Measurements from ENCODE around the gene CST4. TPM values are rescaled to one million over a fixed set of nuclear protein-coding genes. Genes with fewer than 3 reads are reported as not detected.
"Not testable (repeated sequence)": the region's sequence is repeated elsewhere in the genome, so short reads cannot be mapped to it uniquely, and the experiment has no call there.

Gene CST4
- total RNA-seq, 2 donors from 2014 or later = not detected

DNA sequence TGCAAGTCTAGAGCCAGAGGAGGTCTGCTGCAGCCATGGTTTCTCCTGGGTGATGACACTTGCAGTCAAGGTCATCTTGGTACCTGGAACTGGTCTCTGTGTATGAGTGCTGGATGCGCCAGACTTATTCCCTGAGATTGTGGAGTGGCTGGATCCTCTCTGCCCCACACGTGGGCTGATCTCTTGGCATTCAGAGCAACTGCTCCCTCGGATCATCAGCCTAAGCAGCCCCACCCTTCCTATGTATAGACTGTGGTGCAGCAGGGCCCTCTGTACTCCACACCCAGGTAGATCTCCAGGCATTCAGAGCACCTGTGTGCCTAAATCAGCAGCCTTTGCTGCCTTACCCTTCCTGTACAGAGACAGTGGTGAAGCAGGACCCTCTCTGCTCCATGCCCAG is 12.1 kb upstream of the CST4 start:
- no peaks in the 10 kb centered on the region for H3K4me1 Mint-ChIP-seq (ENCODE audit: low read depth in 2 of 2)
- H3K4me3 Mint-ChIP-seq = no peak overlapping the region
- H3K27ac Mint-ChIP-seq = no peak overlapping the region
- no peaks in the 10 kb centered on the region for H3K9me3 Mint-ChIP-seq
- H3K36me3 Mint-ChIP-seq = no peaks in the 10 kb centered on the region
- DNase-seq (ENCODE audit: low spot score) = no peak
- peaks cover 6 to 17% of the 10 kb centered on the region in 2 donors for H3K27me3 Mint-ChIP-seq
- no peak for ATAC-seq

DNA sequence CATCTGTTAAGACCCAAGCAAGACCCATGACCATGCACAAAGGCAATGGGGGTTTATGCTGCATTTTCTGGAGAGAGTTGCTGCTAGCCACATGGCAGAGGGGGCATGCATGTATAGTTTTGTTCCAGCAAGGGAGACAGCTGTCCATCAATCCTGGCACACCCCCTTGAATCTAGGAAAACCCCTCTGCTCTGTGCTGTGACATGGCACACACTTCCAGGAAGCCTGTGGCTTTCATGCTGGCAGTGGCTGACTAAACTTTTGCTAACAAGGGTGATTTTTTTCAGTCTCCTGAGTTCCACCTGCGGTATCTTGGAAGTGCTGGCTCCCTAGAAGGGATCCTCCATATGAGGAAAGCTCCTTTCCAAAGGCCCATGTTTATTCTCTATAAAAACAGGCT is 9.1 kb upstream of the CST4 start:
- DNase-seq (ENCODE audit: low spot score) = no peak
- Mint-ChIP-seq H3K36me3 (no peaks in the 10 kb centered on the region), H3K4me1 (ENCODE audit: low read depth in 2 of 2) (no peaks in the 10 kb centered on the region), H3K4me3 (no peak overlapping the region), H3K27me3 (peaks cover 10 to 29% of the 10 kb centered on the region in 2 donors), H3K9me3 (no peaks in the 10 kb centered on the region), H3K27ac (no peak overlapping the region)
- ATAC-seq = no peak

DNA sequence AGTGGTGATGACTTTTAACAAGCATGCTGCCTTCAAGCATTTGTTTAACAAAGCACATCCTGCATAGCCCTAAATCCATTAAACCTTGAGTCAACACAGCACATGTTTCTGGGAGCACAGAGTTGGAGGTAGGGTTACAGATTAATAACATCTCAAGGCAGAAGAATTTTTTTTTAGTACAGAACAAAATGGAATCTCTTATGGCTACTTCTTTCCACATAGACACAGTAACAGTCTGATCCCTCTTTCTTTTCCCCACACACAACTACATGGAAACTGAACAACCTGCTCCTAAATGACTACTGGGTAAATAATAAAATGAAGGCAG is 6.2 kb upstream of the CST4 start:
- H3K27ac Mint-ChIP-seq; H3K36me3 Mint-ChIP-seq; H3K4me1 Mint-ChIP-seq (ENCODE audit: low read depth in 2 of 2); ATAC-seq; H3K4me3 Mint-ChIP-seq; DNase-seq (ENCODE audit: low spot score); H3K9me3 Mint-ChIP-seq: not testable (repeated sequence)
- H3K27me3 Mint-ChIP-seq = peaks cover 17 to 35% of the 10 kb centered on the region in 2 donors

DNA sequence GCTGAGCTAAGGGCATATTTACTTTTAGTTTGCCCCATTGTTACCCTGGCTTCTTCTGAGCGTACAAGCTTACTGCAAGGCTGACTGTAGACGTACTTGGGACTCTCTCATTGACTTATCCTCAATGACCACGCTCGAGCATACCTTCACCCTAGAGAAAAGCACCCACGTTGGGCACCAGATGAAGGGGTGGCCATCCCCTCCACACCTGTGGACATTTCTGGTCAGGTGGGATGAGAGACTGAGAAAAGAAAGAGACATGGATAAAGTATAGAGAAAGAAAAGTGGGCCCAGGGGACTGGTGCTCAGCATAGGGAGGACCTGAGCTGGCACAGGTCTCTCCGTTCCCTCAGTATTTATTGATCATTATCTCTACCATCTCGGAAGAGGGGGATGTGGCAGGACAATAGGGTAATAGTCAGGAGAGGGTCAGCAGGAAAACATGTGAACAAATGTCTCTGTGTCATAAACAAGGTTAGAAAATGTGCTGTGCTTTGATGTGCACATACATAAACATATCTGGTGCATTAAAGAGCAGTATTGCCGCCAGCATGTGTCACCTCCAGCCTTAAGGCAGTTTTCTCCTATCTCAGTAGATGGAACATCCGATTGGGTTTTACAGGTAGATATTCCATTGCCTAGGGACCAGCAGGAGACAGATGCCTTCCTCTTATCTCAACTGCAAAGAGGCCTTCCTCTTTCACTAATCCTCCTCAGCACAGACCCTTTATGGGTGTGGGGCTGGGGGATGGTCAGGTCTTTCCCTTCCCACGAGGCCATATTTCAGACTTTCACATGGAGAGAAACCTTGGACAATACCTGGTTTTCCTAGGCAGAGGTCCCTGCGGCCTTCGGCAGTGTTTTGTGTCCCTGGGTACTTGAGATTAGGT is 5.6 kb upstream of the CST4 start:
- not testable (repeated sequence) for DNase-seq (ENCODE audit: low spot score); H3K4me1 Mint-ChIP-seq (ENCODE audit: low read depth in 2 of 2); H3K27ac Mint-ChIP-seq; H3K9me3 Mint-ChIP-seq; ATAC-seq; H3K36me3 Mint-ChIP-seq; H3K4me3 Mint-ChIP-seq
- peaks cover 17 to 35% of the 10 kb centered on the region in 2 donors for H3K27me3 Mint-ChIP-seq

DNA sequence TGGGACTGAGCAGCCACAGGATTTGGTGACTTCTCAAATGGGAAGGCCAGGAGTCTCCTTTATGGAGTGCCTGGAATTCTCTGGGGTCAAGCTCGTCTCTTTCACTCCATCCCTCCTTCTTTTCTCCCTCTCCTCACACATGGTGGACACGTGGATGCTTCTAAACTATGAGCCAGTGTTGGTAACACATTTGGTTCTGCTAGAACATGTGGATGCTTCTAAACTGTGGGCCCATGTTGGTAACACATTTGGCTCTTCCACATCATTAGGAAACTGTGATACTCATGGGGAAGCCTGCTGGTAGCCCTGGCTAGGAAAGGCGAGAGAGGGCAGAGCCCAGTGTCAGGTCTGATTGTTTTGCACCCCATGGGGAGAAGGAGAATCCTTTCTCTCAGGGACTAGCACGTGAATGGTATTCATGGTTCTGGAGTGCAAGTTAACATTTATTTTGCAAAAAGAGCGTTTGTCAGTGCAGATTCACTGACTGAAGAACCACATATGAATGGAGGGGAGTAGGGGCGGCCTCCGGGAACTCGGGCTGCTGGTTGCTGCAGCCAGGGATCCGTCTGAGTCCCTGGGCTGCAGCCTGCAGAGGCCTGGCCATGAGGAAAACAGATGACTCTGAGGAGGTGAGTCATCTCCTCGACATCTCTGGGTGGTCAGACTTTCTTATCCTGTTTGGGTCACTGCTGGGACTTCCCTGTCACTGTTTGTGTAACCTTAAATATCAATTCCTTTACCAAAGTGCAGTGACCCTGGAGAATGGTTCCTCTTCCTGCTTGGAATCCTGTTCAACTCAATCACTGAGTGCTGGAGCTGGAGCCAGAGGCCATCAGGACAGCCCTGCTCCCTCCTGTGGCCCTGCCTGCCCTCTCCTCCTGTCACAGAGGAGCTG is 4.1 kb upstream of the CST4 start:
- DNase-seq (ENCODE audit: low spot score); H3K27ac Mint-ChIP-seq; H3K4me1 Mint-ChIP-seq (ENCODE audit: low read depth in 2 of 2); H3K9me3 Mint-ChIP-seq; H3K36me3 Mint-ChIP-seq; H3K4me3 Mint-ChIP-seq; ATAC-seq: not testable (repeated sequence)
- peaks cover 14 to 28% of the 10 kb centered on the region in 2 donors for H3K27me3 Mint-ChIP-seq

DNA sequence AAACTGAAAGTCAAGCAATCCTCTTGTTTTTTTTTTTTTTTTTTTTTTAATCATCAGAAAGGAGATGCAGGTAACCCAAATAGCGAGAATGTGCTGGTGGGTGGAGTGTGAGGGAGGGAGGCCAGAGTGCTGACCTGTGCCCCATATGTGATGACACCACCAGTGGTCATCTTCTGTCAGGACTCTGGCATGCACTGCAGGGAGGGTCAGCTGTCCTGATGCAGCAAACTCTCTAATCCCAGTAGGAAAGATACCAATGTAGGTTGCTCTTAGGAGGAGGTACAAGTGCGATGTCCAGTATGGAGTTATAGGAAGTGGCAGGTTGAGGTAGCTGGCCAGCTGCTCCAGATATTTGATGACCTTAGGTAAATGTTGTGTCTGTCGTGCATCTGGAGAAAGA is 2.8 kb upstream of the CST4 start:
- no peaks in the 10 kb centered on the region for H3K9me3 Mint-ChIP-seq
- no peaks in the 10 kb centered on the region for H3K36me3 Mint-ChIP-seq
- ATAC-seq = no peak
- no peak overlapping the region for H3K27ac Mint-ChIP-seq
- H3K4me3 Mint-ChIP-seq = no peak overlapping the region
- peaks cover 14 to 28% of the 10 kb centered on the region in 2 donors for H3K27me3 Mint-ChIP-seq
- no peaks in the 10 kb centered on the region for H3K4me1 Mint-ChIP-seq (ENCODE audit: low read depth in 2 of 2)
- DNase-seq (ENCODE audit: low spot score) = no peak

DNA sequence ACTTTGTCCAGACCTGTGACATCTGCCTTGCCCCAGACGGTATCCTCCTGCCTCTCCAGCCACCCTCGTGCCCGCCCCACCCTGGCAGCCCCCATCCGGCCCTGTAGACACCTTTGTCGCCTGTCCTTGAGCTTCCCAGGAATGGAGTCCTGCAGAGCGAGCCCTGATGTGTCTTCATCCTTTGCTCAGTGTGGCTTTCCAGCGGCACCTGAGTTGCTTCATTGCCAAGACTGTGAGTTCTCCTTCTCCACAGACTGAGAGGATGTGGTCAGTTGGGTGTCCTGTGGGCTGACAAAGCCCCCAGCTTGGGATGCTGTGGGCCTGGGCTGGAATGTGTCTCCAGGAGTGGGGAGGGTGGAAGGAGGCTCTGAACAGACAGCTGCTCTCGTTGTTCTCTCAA is 1.7 kb upstream of the CST4 start:
- Mint-ChIP-seq H3K27me3 (peaks cover 14 to 26% of the 10 kb centered on the region in 2 donors), H3K4me1 (ENCODE audit: low read depth in 2 of 2) (no peaks in the 10 kb centered on the region), H3K27ac (no peak overlapping the region), H3K4me3 (no peak overlapping the region), H3K9me3 (no peaks in the 10 kb centered on the region), H3K36me3 (no peaks in the 10 kb centered on the region)
- ATAC-seq (no peak), DNase-seq (ENCODE audit: low spot score) (no peak)

DNA sequence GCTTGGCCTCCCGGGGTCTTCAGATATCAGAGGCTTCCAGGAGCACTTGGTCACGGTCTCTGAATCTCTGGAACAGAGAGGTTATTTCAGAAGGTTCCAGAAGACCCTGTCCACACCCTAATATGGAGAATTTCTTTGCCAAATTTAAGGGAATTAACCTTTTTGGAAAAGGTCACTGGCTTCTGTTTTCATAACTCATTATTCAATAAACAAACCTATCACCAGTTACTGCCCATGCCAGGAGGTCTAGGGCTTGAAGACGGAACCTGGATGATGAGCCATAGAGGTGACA is 507 bp upstream of the CST4 start:
- Mint-ChIP-seq H3K27me3 (peaks cover 15 to 17% of the 10 kb centered on the region in 2 donors), H3K9me3 (no peaks in the 10 kb centered on the region), H3K36me3 (no peaks in the 10 kb centered on the region), H3K27ac (no peak overlapping the region), H3K4me3 (no peak overlapping the region), H3K4me1 (ENCODE audit: low read depth in 2 of 2) (no peaks in the 10 kb centered on the region)
- DNase-seq (ENCODE audit: low spot score) (no peak), ATAC-seq (no peak)

DNA sequence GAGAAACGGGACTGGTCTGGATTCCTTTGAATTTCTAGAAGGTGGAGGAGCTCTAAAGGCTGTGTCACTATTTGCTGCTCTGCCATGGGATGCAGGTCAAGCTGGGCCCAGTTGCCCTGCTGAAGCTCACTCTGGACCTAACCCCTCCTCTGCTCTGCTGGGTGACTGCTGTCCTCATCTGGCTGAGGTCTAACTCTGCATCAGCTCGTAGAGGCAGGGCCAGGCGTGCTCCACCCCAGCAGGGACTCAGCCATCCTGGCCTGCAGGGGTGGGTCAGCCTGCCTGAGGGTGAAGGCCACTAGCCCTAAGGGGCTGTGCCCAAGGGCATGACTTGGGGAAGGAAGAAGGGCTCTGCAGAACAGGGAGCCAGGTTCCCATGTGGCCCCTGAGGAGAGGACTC is 852 bp downstream of the CST4 start:
- DNase-seq (ENCODE audit: low spot score) = peak; percentile 29
- H3K27ac Mint-ChIP-seq = no peak overlapping the region
- ATAC-seq = peak in 1 of 2 donors; percentile 30
- H3K27me3 Mint-ChIP-seq = peaks cover 12 to 14% of the 10 kb centered on the region in 2 donors
- no peak overlapping the region for H3K4me3 Mint-ChIP-seq
- no peaks in the 10 kb centered on the region for H3K36me3 Mint-ChIP-seq
- H3K4me1 Mint-ChIP-seq (ENCODE audit: low read depth in 2 of 2) = no peaks in the 10 kb centered on the region
- no peaks in the 10 kb centered on the region for H3K9me3 Mint-ChIP-seq

DNA sequence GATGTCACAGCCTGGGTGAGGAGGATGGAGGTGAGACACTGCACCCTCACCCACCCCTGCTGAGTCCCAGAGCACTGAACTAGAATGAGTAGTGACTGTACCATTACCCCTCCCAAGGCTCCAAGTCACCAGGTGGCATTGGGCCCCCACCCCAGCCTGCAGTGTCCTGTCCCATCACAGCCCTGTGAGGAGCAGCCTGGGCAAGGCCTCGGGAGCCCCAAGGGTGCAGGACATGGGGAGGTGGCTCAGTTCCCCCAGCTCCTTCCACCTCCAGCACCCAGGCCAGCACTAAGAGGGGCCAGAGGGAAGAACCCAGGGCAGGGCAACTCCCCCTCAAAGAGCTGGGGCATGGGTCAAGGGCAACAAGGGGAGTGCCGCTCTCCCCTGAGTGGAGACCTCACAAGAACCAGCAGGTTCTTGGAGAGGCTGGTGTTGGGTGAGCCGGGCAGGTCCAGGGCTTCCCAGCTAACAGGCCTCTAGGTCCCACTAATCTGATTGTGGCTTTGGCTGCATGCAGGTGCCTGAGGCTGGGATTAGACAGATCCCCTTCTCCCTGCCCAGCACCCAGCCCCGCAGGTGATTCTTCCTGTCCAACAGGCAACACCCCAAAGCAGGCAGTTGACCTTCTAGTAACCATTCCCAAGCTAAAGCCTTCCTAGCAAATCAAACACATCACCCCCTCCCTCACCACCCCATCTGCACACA is 2.6 kb downstream of the CST4 start:
- Mint-ChIP-seq H3K36me3 (no peaks in the 10 kb centered on the region), H3K9me3 (no peaks in the 10 kb centered on the region), H3K27ac (no peak overlapping the region), H3K27me3 (peaks cover 8 to 9% of the 10 kb centered on the region in 2 donors), H3K4me1 (ENCODE audit: low read depth in 2 of 2) (no peaks in the 10 kb centered on the region), H3K4me3 (no peak overlapping the region)
- ATAC-seq (no peak), DNase-seq (ENCODE audit: low spot score) (no peak)

DNA sequence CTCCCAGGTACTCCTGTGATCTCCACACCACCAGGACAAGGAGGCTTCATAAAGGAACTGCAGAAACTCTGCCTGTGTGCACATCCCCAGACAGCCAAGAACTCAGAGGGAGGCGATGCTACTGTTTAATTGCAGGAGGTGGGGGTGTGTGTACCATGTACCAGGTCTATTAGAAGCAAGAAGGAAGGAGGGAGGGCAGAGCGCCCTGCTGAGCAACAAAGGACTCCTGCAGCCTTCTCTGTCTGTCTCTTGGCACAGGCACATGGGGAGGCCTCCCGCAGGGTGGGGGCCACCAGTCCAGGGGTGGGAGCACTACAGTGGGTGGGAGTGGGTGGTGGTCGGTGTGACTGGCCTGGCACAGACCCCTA is 3.3 kb downstream of the CST4 start:
- H3K9me3 Mint-ChIP-seq; DNase-seq (ENCODE audit: low spot score); ATAC-seq; H3K36me3 Mint-ChIP-seq; H3K27ac Mint-ChIP-seq; H3K4me3 Mint-ChIP-seq; H3K4me1 Mint-ChIP-seq (ENCODE audit: low read depth in 2 of 2): not testable (repeated sequence)
- peaks cover 9 to 15% of the 10 kb centered on the region in 2 donors for H3K27me3 Mint-ChIP-seq

DNA sequence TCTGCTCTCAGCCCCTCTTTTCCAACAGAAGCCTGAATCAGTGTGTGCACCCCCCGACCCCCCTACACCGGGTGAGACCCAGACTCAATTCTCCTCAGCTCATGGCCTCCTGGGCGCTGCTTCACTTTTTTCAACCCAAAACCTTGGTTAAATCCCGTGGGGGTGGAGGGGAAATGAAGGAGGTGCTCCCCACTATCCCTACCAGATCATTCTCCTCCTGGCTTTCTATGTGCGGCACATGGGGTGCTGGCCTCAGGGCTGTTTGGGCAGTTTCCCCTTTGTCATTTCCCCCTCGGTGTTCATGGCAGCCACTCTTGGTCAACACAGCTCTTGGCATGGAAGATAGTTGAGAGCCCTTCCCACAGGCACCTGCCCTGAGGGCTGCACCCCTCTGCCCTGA is 4.6 kb downstream of the CST4 start:
- ATAC-seq (no peak), DNase-seq (ENCODE audit: low spot score) (no peak)
- no peaks in the 10 kb centered on the region for H3K36me3 Mint-ChIP-seq
- H3K9me3 Mint-ChIP-seq = no peaks in the 10 kb centered on the region
- no peaks in the 10 kb centered on the region for H3K4me1 Mint-ChIP-seq (ENCODE audit: low read depth in 2 of 2)
- H3K4me3 Mint-ChIP-seq = no peak overlapping the region
- peaks cover 16 to 25% of the 10 kb centered on the region in 2 donors for H3K27me3 Mint-ChIP-seq
- H3K27ac Mint-ChIP-seq = no peak overlapping the region

DNA sequence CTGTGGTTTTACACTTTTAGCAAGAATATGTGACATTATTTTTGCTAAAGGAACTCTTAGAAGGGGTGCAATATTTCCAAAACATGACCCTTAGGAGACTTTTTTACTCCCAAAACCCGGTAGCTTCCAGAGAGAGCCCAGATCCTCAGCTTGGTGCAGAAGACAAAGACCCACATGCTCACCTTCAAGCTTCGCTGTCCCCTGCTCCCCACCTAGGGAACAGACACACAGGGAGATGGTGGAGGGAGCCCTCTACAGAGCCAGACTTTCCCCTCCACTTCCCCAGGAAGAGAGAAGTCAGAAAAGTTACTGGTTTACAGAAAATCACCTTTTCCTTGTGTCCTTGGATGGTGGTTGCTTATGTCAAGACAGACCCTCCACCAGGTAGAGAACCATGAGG is 5.0 kb downstream of the CST4 start:
- Mint-ChIP-seq H3K9me3 (no peaks in the 10 kb centered on the region), H3K27me3 (peaks cover 19 to 29% of the 10 kb centered on the region in 2 donors), H3K27ac (no peak overlapping the region), H3K4me1 (ENCODE audit: low read depth in 2 of 2) (no peaks in the 10 kb centered on the region), H3K4me3 (no peak overlapping the region), H3K36me3 (no peaks in the 10 kb centered on the region)
- ATAC-seq (no peak), DNase-seq (ENCODE audit: low spot score) (no peak)

DNA sequence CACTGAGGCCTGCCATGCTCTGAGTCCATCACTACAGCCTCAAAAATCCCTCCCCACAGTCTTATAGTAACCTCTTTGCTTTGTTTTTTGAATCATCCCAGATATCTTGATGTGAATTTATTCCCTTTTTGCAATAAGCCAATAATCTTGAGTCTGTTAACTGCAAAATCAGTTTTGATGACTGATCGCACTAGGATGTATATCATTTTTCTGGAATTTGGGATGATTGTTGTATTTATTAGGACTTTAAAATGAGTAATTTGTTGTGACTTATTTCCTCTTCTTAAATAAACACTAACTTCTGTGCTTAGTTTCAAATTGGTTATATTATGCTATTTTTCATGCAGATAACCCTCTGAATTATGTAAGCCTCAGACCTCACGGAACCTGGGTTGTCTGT is 5.6 kb downstream of the CST4 start:
- Mint-ChIP-seq H3K4me3 (no peak overlapping the region), H3K27ac (no peak overlapping the region), H3K27me3 (peaks cover 21 to 35% of the 10 kb centered on the region in 2 donors), H3K9me3 (no peaks in the 10 kb centered on the region), H3K4me1 (ENCODE audit: low read depth in 2 of 2) (no peaks in the 10 kb centered on the region), H3K36me3 (no peaks in the 10 kb centered on the region)
- DNase-seq (ENCODE audit: low spot score) = no peak
- ATAC-seq = no peak

Measured in natural killer cell treated with Interleukin-12 subunit alpha and Interleukin-12 subunit beta and Interleukin-15 and Interleukin-18, amount 100 ng/mL, for 72 hours (primary cell).